ENCODE results near the gene ZNF541.

Gene ZNF541

DNA sequence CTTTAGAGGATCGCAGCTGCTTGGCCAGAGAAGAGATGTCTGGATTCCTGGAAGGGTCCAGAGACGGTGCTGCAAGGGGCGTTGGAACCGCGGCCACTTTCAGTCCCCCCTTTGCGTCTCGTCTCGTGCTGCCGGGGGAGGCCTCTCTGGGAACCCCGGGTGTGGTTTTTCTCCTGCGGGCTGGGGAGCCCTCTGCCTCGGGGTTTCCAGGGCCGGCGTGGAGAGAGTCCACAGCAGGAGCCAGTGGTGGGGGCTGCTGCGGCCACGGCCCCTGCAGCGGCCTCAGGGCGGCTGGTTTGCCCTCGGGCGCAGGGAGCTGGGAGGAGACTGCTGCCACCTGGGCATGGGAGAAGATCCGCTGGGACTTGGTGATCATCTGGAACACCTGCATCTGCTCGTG, 28.5 kb downstream of the ZNF541 start:
- DNase-seq = no peak

DNA sequence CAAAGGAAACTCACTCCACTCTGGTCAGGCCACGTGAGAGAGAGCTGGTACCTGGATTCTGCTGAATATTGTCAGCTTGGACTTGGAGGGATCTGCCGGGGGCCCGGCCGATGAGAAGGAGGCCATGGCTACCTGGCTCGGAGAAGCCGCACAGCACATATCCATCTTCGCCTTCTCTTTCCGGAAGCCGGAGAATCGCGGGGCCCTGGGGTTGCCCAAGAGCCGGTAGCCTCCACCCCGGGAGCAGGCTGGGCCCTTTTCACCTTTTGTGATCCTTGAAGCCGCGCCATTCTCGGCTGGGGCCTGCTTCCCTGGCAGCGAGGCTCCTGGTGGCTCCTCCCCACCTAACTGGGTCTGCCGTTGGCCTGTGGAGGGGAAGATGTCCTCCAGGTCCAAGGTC, 28.9 kb downstream of the ZNF541 start:
- DNase-seq = no peak

DNA sequence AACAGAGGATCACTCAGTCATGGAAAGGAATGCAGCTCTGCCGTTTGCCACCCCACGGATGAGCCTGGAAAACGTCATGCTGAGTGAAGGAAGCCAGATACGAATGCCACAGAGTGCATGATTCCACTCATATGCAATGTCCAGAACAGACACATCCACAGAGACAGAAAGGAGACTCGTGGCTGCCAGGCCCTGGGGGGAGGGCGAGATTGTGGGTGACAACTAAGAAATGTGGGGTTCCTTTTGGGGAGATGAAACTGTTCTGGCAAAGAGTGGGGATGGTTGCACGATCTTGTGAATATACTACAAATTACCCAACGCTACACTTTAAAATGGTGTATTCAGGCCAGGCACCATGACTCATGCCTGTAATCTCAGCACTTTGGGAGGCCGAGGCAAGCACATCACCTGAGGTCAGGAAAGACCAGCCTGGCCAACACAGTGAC, 30.9 kb downstream of the ZNF541 start:
- DNase-seq = no peak

DNA sequence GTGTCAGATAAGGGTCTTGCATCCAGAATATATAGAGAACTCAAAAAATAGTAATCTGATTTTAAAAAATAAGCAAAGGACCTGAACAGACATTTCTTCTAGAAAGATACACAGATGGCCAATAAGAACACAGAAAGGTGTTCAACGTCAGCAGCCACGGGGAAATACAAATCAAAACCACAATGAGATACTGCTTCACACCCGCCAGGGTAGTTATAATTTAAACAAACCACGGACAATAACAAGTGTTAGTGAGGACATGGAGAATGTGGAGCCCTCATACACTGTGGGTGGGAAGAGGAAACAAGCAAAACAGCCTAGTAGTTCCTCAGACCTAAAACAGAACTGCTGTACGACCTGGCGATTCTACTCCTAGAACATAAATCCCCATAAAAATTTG, 31.4 kb downstream of the ZNF541 start:
- DNase-seq = no peak

DNA sequence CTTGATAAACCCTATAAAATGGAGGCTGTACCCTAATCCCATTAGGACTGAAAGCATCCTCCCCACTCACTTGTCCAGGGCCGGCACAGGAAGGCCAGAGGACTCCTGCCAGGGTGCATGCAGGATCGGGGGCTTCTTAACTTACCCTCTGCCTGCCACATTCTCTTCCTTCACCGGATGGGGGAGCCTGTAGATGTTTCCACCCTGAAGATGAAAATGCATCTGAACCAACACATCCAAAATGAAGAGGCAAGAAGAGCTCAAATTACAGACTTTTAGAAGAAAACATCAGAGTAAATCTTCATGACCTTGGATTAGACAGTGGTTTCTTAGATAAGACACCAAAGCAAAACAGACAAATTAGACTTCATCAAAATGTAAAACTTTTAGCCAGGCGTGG, 32.2 kb downstream of the ZNF541 start:
- DNase-seq = no peak

DNA sequence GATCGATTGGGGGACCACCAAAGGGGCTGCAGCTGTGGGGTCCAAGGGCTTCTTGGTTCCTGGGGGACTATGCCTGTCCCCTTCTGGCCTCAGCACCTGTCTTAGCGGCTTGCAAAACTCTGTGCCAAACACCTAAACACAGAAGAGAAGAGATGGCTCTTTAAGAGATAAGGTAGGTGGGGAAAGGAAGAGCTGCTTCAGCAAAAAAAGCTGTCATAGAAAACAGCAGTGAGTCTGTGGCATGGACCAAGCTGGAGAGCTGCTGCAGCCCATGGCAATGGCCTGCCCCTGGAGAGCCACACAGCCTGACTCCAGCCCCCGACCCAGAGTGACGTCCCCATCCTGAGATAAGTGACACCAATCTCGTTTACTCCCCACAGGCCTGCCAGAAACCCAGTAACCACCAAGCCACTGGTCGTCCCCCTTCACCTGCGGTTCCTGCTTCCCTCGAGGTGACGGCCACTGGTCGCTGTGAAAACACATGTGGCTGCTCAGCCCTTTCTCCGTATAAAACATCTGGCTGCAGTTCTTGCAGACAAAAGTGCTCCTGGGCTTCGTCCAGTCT, 33.1 kb downstream of the ZNF541 start:
- DNase-seq = no peak

DNA sequence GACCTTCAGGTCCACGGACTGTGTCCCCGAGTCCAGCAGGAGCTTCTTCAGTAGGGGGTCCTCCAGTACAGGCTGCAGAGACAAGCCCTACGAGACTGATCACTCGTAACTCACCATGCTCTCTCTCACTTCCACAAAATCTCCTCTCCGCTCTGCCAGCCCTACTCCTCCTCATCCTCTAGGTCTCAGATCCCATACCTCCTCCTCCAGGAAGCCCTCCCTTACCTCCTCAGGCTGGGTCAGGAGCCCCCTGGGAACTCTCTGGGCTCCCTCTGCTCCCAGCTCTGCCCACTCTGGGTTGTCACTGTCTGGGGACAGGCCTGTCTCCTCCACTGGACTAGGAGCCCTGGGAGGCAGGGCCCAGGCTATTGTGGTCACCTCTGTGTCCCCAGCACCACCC, 34.1 kb downstream of the ZNF541 start:
- no peak for DNase-seq

DNA sequence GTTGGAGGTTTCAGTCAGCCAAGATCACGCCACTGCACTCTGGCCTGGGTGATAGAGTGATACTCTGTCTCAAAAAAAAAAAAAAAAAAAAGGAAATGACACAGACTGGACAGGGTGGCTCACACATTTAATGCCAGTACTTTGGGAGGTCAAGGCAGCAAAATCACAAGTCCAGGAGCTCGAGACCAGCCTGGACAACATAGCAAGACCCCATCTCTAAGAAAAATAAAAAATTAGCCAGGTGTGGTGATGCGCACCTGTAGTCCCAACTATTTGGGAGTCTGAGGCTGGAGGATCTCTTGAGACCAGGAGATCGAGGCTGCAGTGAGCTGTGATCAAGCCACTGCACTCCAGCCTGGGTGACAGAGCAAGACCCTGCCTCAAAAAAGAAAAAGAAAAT, 35.5 kb downstream of the ZNF541 start:
- no peak for DNase-seq

DNA sequence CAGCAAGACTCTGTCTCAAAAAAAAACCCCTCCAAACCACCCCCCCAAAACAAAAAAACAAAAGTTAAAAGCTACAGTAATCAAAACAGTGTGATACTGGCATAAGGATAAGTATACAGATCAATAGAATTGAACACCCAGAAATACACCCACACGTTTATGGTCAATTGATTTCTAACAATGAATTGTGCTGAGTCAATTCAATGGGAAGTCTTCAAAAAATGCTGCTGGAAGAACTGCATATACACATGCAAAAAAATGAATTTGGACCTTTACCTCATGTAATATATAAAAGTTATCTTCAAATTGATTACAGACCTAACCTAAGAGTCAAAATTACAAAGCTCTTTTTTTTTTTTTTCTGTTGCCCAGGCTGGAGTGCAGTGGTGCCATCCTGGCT, 38.3 kb downstream of the ZNF541 start:
- DNase-seq = no peak

DNA sequence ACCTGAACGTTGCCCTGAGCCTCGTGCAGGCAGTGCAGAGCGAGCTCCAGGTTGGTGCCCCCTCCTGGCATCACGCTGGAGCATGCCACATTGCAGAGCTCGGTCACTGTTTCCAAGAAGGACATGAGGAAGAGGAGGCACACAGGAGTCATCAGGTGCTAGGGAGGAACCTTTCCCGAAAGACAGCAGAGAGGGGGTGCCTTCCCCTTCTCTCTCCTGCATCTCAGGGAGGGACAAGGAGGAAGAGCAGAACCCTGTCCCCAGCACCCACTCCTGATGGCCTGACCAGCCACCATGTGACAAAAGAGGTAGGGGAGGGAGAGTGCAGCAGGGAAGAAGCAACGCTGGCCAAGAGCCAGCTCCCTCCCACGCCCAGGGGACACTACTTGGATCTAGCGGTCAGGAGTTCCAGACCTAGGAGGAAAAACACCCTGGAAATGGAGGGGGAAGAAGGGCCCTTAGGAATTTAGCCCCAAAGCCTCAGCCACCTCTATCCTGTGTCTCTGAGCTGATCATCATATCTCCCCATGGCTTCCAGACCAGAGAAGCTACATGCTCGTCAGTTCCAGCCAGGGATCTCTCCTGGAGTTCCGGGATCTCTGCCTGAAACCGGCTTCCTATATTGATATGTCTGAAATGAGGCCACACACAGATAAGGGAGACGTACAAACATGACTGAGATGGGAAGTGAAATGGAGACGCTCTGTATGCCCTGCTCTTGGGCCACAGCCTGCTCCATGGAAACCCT, 41.1 kb downstream of the ZNF541 start:
- DNase-seq = no peak

DNA sequence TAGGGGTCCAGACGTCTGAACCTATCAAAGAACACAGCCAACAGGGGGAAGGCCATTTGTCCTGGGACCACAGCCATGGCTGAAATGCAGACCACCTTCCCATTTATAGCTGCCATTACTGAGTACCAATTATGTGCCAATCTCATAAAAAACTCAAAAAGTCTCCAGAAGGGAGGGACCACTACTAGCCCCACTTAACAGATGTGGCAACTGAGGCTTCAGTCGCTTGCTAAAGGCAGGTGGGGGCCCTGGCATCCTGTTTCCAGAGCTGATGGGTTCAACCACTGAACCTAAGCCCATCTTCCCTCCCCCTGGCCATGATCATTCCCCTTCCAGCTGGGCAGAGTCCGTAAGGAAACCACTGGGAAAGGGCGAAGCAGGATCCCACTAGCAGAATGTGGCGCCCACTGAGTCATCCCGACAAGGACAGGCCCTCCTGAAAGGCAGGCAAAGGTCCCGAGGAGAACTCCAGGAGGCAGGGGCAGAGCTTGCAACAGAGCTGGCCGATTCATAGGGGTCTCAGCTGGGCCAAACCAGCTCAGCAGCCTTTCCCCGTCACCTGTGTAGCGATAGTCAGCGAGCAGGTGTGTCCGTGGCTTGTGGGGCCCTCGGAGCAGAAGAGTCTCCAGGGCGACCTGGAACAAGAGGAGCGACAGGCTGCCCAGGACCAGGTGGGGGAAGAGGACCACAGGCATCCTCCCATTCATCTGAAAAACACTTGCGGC, 43.8 kb downstream of the ZNF541 start:
- no peak for DNase-seq

DNA sequence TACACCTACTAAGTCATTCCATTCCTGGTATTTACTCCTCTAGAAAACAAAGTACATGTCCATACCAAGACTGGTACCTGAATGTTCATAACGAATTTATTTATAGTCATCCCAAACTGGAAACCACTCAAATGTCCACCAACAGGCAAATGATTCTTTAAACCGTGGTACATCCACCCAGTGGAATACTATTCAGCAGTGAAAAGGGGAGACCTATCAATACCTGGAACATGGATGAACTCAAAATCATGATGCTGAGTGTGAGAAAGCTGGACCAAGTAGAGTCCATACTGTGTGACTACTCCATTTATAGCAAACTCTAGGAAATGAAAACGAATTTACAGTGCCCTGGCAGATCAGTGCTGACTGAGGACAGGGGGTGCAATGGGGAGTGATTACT, 46.1 kb downstream of the ZNF541 start:
- no peak for DNase-seq

DNA sequence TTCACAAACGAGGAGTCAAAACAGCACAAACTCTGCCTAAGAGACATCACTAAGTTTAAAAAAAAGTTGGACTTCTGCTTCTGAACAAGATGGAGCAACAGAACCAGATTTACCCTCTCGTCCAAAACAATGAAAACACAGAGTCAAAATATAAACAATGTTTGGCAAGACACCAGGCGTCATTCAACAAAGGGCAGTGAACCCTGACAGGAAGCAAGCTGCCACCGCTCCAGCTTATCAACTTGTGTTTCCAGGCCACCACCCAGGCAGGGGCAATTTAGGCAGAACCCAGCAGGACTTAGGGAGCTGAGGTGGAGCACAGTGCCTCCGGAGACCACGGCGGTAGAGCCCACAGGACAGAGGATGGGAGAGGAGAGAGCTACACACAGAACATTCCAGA, 49.5 kb downstream of the ZNF541 start:
- no peak for DNase-seq
